ENCODE results near the gene ZBTB4. TPM values are rescaled to one million over a fixed set of nuclear protein-coding genes. Genes with fewer than 3 reads are reported as not detected.

The ZBTB4 gene
- total RNA-seq, 1 donor from 2014 or later = 13.6 TPM

GRCh38 chr17:7419819-7420610, 59.4 kb downstream of the ZBTB4 start, which contains the start of gene SPEM1:
TSS of gene SPEM1 (plus strand) at chr17:7420324. CDS start at chr17:7420385, 61 bp downstream.
- Mint-ChIP-seq H3K27ac (ENCODE audit: unreplicated experiment) (peak within 1 kb of the TSS; percentile 81), H3K4me3 (peak within 1 kb of the TSS; percentile 74), H3K36me3 (ENCODE audit: low read depth) (no peaks in the 10 kb centered on the region), H3K9me3 (no peaks in the 10 kb centered on the region), H3K4me1 (peaks cover 43% of the 10 kb centered on the region), H3K27me3 (ENCODE audit: low read depth) (peaks cover 2% of the 10 kb centered on the region)
- TF ChIP-seq, protein P1, sequence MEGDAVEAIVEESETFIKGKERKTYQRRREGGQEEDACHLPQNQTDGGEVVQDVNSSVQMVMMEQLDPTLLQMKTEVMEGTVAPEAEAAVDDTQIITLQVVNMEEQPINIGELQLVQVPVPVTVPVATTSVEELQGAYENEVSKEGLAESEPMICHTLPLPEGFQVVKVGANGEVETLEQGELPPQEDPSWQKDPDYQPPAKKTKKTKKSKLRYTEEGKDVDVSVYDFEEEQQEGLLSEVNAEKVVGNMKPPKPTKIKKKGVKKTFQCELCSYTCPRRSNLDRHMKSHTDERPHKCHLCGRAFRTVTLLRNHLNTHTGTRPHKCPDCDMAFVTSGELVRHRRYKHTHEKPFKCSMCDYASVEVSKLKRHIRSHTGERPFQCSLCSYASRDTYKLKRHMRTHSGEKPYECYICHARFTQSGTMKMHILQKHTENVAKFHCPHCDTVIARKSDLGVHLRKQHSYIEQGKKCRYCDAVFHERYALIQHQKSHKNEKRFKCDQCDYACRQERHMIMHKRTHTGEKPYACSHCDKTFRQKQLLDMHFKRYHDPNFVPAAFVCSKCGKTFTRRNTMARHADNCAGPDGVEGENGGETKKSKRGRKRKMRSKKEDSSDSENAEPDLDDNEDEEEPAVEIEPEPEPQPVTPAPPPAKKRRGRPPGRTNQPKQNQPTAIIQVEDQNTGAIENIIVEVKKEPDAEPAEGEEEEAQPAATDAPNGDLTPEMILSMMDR (conservative IDR thresholded peaks at IDR 0.05) = no peak
- peak; percentile 63 for DNase-seq (ENCODE audit: low read depth, low spot score)

DNA sequence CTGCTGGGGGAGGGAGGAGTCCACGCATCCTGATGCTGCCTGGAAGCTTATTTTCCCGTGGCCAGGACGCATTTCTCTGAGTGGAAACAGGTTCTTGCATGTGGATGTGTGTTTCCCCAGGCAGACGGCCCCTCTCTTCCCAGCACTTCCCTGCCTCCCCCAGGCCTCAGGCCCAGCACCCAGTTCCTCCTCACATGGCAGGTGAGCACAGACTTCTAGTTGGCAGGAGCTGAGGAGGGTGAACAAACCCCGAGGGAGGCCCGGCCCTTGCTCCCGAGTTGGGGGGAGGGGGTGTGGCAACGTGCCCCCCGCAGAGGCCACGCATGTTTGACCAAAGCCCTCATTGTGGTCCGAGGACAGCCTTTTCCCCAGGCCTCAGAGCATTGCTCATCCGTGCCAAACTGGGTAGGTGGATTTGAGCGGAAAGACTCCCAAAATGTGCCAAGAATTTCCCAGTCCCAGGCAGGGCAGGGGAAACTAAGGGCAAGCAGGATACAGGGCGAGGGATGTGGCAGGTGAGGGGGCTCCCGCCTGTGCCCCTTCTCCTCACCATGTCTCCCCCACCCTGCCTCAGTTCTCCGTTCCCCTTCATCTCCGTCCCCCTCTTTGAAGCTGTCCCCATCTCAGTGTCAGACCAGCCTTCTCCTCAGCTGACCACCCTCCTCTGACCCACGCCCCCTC, 60.8 kb downstream of the ZBTB4 start:
- Mint-ChIP-seq H3K36me3 (ENCODE audit: low read depth) (no peaks in the 10 kb centered on the region), H3K27me3 (ENCODE audit: low read depth) (peaks cover 2% of the 10 kb centered on the region), H3K4me1 (peaks cover 38% of the 10 kb centered on the region), H3K9me3 (no peaks in the 10 kb centered on the region), H3K4me3 (peak overlapping the region; percentile 31), H3K27ac (ENCODE audit: unreplicated experiment) (peak overlapping the region; percentile 72)
- no peak for DNase-seq (ENCODE audit: low read depth, low spot score)
- TF ChIP-seq, protein P1 (conservative IDR thresholded peaks at IDR 0.05) = no peak

GRCh38 chr17:7417056-7417655, 62.3 kb downstream of the ZBTB4 start:
- no peak overlapping the region for H3K27ac Mint-ChIP-seq (ENCODE audit: unreplicated experiment)
- peaks cover 2% of the 10 kb centered on the region for H3K27me3 Mint-ChIP-seq (ENCODE audit: low read depth)
- H3K36me3 Mint-ChIP-seq (ENCODE audit: low read depth) = no peaks in the 10 kb centered on the region
- DNase-seq (ENCODE audit: low read depth, low spot score) = no peak
- peaks cover 47% of the 10 kb centered on the region for H3K4me1 Mint-ChIP-seq
- no peaks in the 10 kb centered on the region for H3K9me3 Mint-ChIP-seq
- TF ChIP-seq, protein P1 (conservative IDR thresholded peaks at IDR 0.05) = no peak
- H3K4me3 Mint-ChIP-seq = no peak overlapping the region

- Mint-ChIP-seq H3K4me1 (peaks cover 49% of the 10 kb centered on the region), H3K36me3 (ENCODE audit: low read depth) (no peaks in the 10 kb centered on the region), H3K4me3 (no peak overlapping the region), H3K9me3 (no peaks in the 10 kb centered on the region), H3K27ac (ENCODE audit: unreplicated experiment) (no peak overlapping the region), H3K27me3 (ENCODE audit: low read depth) (peaks cover 2% of the 10 kb centered on the region)
- DNase-seq (ENCODE audit: low read depth, low spot score) = no peak
- TF ChIP-seq, protein P1 (conservative IDR thresholded peaks at IDR 0.05) = no peak
Observed at GRCh38 chr17:7416323-7416722, 63.1 kb downstream of the ZBTB4 start.

DNA sequence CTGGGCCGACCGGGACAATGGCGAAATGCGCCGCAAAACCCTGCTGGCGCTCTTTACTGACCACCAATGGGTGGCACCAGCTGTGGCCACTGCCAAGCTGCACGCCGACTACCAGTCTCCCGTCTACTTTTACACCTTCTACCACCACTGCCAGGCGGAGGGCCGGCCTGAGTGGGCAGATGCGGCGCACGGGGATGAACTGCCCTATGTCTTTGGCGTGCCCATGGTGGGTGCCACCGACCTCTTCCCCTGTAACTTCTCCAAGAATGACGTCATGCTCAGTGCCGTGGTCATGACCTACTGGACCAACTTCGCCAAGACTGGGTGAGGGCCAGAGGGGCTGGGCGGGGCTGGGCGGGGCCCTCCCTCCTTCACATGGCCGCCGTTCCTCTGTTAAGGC, 63.6 kb downstream of the ZBTB4 start:
- DNase-seq (ENCODE audit: low read depth, low spot score) = no peak
- H3K27ac Mint-ChIP-seq (ENCODE audit: unreplicated experiment) = no peak overlapping the region
- peaks cover 2% of the 10 kb centered on the region for H3K27me3 Mint-ChIP-seq (ENCODE audit: low read depth)
- no peak overlapping the region for H3K4me3 Mint-ChIP-seq
- TF ChIP-seq, protein P1 (conservative IDR thresholded peaks at IDR 0.05) = no peak
- peaks cover 47% of the 10 kb centered on the region for H3K4me1 Mint-ChIP-seq
- H3K36me3 Mint-ChIP-seq (ENCODE audit: low read depth) = no peaks in the 10 kb centered on the region
- no peaks in the 10 kb centered on the region for H3K9me3 Mint-ChIP-seq

Measured in neural crest cell (in vitro differentiated cells).